Measurements from ENCODE around the gene RIC8A.

Gene RIC8A

DNA sequence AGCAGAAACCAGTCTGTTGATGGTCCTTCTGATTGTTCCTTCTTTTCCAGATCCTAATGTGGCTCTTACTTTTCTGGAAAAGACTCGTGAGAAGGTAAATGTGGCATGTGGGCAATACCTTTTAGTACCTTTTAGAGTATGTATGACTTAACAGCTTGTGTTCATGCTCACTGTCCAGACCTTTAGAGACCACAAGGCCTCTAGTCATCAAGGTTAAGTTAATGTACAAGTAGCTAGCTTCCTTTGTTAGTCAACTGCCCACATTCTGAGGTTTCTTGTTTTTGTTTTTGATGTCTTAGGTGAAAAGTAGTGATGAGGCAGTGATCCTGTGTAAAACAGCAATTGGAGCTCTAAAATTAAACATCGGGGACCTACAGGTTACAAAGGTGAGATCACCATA, 36.9 kb downstream of the RIC8A start:
- DNase-seq (ENCODE audit: low read depth in 2 of 2) = no peak

DNA sequence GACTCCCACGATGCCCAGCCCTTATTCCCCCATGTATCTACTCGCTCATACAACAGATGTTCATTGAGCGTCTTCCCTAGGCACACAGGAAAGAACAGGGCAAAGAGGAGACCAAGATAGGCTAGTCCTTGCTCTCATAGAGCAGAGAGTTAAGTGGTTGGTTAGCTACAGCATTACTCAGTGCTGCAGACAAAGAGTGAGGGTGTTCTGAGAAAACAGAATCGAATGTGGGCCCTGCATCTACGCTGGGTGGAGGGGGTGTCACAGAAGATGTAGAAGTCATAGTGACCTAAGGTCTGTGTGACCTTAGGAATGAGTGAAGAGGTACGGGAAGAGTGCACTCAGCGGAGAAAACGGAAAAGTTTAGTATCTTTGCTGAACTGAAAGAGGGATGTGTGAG, 41.6 kb downstream of the RIC8A start:
- DNase-seq (ENCODE audit: low read depth in 2 of 2) = no peak

DNA sequence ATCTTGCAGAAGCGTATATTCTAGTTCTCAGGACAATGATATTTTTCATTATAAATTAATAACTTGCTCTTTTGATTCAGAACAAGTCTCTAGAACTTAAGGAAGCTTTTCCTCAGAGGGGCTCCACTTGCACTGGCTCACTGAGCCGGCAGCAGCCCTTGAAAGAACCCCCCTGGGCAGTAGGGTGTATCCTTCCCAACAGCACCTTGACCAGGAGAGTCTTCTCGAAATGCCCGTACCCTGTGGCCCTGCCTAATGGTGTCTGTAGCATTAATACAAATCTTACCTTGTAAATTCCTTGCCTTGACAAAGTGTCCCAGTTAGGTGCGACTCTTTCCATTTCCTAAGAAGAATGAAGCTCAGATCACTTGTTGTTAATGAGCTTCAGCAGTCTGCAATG, 42.8 kb downstream of the RIC8A start:
- DNase-seq (ENCODE audit: low read depth in 2 of 2) = no peak

DNA sequence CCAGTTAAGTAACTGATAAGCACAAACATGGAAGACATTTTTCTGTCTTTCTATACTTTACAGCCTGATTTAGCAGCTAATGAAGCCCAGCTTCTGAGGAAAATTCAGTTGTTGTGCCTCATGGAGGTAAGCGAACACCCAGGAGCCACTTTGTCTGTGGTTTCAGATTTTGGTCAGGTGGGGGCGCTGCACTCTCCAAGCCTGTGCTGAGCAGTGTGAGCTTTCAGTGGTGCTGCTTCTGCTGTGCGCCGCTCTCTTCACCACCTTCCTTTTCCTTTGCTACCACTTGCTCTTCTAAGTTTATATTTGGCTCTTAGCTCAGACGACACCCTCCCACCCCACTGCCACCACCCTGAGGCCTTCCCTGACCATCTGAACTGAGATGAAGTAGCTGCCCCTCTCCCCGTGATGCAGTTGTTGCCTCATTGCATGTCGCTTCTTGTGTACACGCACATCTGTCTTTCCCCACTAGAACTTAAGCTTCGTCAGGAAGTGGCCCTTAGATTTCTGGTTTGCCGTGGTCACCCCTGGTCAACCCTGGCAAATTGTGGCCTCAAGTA, 43.3 kb downstream of the RIC8A start:
- peak; percentile 56 to 73 for DNase-seq (ENCODE audit: low read depth in 2 of 2)

DNA sequence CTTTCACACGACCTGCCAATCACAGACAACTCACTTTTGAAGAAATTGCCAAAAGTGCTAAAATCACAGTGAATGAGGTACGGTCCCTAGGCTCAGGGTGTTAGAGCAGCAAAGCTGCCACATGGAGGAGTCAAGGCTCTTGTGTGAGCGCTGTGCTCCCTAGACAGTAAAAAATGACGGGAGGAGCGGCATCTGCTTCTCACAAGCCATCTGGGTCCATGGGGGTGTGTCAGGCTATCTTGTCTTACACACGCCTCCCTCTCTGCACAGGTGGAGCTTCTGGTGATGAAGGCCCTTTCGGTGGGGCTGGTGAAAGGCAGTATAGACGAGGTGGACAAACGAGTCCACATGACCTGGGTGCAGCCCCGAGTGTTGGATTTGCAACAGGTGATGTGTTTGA, 44.0 kb downstream of the RIC8A start:
- DNase-seq (ENCODE audit: low read depth in 2 of 2) = no peak

DNA sequence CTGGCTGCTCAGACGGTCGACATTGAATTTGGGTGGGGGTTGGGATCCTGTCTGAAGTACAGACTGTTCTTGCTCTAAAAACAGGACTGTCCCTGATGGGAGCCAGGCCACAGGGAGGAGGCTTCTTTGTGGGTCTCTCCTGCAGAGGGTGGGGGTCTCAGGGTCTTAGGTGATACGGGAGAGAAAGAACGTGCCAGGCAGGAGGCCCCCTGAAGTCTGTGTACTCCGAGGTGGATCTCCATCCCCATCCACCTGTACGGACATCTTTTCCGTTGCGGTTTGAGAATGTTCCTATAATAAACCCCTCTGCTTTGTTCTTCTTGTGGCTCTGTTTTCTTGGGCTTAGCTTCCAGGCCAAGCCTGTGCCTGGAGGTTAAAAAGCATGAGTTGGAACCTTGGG, 45.2 kb downstream of the RIC8A start:
- no peak for DNase-seq (ENCODE audit: low read depth in 2 of 2)

DNA sequence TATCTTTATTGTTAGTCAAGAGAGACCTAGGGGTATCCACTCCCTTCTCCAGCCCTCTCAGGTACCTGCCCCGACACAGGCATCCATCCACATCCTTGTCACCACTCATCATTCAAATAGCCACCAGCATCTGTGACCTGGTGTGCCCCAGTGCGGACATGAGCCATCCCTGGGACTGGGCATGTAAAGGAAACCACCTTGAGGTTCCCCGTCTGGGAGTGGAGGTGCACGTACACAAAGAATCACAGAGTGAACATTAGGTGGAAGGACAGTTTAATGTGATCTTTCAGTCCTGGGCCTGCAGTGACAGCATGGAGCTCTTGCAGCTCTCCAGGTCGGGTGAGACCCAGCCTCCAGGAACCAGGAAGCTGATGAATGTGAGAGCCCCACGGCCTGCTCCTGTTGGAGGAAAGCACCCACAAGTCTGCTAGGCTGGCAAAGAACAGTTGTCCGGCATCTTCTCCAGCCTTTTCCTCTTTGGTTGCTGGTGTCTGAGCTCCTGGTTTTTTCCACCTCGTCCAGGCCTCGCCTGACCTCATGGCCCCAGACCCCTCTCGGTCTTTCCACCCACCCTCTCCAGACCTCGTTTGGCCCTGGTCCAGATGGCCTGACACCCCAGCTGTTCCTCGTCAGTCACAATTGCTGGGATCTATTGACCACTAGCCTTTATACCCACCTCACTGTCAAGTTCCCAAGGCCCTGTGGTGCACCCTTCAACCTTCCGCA, 45.8 kb downstream of the RIC8A start:
- no peak for DNase-seq (ENCODE audit: low read depth in 2 of 2)

DNA sequence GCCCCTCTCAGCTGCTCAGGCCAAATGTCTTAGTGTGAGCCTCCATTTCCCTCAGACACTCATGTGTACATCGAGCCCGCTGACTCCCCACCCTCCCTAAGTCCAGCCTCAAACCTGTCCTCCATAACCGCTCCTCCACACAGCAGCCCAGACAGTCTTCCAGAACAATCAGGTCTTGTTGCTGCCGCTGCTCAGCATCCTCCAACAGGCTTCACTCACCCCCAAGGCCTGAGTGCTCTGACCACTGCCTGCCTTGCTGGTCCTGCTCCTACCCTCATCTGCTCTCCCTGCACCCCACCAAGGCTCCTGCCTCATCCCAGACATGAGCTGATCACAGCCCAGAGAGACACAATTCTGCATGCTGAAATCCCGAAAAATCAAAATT, 46.4 kb downstream of the RIC8A start:
- DNase-seq (ENCODE audit: low read depth in 2 of 2) = no peak

DNA sequence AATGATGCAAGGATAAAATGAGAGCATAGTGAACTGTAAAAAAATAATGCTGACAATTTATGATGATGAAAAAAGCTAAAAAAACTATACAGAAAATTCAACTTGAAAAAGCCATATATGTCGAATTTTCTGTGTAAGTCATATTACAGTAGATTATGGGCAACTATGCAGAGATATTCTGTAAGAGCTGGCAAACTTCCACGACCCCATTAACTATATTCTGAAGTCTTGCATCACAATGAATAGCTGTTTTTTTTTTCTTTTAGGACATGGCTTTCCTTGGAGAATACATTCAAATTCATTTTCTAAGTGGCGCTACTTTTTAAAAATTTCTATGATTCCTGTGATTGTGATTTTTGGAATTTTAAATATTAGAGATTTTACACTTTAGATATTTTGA, 47.7 kb downstream of the RIC8A start:
- DNase-seq (ENCODE audit: low read depth in 2 of 2) = no peak

DNA sequence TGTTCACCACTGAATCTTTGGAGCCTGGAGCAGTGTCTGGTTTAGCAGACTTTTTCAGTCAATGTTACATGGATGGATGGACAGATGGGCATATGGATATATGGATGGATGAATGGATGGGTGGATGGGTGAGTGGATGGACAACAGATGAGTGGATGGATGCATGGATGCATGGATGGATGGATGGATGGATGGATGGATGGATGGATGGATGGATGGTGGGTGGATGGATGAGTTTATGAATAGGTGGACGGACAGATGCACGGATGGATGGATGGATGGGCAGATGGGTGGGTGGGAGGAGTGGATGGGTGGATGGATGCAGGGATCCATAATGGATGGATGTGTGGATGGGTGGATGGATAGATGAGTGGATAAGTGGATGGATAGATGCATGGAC, 48.3 kb downstream of the RIC8A start:
- DNase-seq (ENCODE audit: low read depth in 2 of 2) = no peak

DNA sequence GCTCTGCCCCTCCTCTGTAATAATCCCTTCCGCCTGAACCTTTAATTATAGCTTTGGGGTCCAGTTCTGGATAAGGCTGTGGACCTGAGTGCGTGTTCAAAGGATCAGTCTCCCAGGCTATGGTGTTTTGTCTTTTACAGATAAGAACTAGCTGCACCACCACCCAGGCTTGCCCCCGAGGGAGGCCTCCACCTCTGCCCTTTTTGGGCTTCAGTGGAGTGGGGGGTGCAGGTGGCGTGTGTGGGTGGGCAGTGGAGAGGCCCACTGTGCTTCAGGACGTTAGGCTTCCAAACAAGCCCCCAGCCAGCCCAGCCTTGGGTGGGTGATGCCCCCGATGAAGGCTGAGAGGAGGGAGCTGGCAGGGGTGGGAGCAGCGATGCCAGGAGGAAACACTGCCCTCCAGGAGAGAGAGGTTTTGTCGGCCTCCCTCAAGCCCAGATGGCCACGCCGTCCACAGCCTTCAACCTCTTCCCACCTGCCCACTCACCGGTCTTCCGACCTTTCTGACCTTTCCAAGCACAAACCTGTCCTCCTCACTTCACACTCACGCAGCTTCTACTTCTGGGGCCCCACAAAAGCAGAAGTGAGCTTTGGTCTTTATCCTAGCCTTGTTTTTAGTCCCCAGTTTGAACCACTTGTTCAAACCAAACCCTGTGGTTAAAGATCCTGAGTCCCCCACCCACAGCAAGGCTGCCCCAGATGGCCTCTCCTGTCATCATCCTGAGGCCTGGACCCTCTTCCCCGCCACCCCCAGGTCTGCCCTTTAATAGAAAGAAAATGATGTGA, 49.6 kb downstream of the RIC8A start:
- DNase-seq (ENCODE audit: low read depth in 2 of 2) = no peak

DNA sequence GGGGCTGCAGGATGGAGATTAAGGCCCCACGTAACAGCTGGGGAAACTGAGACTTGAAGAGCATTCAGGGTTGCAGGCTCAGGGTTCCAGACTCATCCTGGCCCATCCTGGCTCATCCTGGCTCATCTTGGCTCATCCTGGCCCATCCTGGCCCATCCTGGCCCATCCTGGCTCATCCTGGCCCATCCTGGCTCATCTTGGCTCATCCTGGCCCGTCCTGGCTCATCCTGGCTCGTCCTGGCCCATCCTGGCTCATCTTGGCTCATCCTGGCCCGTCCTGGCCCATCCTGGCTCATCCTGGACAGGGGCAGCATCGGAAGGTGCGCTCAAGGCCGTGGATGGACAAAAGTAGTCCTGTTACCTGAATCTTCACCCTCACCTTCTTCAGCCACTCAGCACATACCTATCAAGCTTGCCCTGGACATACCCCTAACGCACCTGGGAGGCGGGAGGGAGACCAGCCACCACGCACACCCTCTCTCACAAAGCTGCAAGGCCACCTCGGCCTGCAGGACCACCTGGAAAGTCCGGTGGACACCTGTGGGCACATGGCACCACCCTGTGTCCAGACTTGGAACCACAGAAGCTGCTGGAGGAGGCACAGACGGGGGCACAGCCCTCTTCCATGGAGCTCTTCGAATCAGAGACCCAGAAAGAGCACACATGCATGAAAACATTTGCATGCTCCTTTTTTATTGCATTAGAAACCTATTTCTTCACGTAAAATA, 50.4 kb downstream of the RIC8A start:
- DNase-seq (ENCODE audit: low read depth in 2 of 2) = no peak

DNA sequence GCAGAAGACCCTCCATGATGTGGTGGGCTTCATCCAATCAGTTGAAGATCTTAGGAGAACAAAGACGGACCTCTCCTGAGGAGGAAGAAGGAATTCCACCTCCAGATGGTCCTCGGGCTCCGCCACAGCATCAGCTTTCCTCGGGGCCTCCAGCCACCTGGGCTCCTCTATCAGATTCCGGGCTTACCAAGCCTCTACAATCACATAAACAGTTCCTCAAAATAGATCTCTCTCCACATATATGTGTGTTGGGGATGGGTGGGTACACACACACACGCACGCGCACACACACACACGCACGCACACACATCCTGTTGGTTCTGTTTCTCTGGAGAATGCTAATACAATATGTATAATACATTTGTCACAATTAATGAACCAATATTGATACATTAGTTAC, 51.9 kb downstream of the RIC8A start:
- no peak for DNase-seq (ENCODE audit: low read depth in 2 of 2)

DNA sequence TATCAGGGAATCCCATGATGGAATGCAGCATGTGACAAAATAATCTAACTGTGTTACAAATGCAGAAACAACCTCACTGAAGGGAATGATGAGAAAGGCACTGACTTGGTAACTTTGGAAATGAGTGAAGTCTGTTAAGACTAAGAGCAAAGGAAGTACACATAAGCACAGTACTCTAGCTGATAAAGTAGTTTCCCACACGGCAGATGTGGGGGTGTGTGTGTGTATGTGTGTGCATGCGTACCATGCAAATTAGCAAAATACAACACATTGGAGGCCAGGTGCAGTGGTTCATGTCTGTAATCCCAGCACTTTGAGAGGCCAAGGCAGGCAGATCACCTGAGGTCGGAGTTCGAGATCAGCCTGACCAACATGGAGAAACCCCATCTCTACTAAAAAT, 54.1 kb downstream of the RIC8A start:
- DNase-seq (ENCODE audit: low read depth in 2 of 2) = no peak

All from stimulated activated CD4-positive, alpha-beta T cell treated with anti-CD3 and anti-CD28 coated beads, Interleukin-1b, Interleukin-23, amount 100 ng/mL, for 4 hours (primary cell).